A673 (cell line): ENCODE data around the gene PFKFB3.

Source experiments
- EZH2 ChIP-seq: fragments of 200-600 bp; sonication (generic); IDR thresholded peaks from 2 replicates; pipeline ENCODE4 v1.6.1; 2017; ENCODE audit warnings: borderline replicate concordance, low read depth, mild to moderate bottlenecking, mixed read lengths, antibody characterized with exemption, low read length; ENCODE audit not compliant: poor library complexity, severe bottlenecking
- TF ChIP-seq, protein P1 (sequence below): fragments of 300-800, 200-600 bp; sonication (generic); conservative IDR thresholded peaks from 2 replicates; pipeline ENCODE4 v1.5.1; 2017; ENCODE audit warnings: low read depth, mild to moderate bottlenecking, antibody characterized with exemption, low read length, moderate library complexity, mixed read lengths

DNA sequence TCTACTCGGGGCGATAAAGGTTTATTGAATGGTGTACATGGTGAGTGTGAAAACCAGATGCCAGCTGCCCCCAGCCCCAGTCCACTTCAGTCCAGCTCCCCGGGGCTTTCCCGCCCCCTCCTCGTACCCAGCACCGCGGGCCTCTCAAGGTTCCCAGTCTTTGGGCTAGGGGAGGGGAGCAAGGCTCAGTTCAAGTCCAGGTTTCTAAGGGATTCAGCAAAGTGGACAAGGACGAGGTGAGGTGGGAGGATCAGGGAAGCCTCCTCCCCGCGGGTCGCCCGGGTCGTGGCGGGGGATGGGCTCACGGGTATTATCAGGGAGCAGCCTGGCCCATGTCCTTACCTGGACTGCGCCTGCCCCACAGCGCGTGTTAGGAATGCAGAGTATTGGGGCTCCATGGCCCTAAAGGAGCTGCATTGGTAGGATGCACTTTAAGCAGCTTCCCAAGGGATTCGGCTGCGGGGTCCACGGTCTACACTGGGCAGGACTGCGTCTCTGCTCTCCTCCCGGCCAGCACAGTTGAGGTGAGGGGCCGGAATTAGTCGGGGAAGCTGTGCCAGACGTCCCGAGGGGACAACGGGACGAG lies 541 bp upstream of the PFKFB3 start:
- TF ChIP-seq, protein P1, sequence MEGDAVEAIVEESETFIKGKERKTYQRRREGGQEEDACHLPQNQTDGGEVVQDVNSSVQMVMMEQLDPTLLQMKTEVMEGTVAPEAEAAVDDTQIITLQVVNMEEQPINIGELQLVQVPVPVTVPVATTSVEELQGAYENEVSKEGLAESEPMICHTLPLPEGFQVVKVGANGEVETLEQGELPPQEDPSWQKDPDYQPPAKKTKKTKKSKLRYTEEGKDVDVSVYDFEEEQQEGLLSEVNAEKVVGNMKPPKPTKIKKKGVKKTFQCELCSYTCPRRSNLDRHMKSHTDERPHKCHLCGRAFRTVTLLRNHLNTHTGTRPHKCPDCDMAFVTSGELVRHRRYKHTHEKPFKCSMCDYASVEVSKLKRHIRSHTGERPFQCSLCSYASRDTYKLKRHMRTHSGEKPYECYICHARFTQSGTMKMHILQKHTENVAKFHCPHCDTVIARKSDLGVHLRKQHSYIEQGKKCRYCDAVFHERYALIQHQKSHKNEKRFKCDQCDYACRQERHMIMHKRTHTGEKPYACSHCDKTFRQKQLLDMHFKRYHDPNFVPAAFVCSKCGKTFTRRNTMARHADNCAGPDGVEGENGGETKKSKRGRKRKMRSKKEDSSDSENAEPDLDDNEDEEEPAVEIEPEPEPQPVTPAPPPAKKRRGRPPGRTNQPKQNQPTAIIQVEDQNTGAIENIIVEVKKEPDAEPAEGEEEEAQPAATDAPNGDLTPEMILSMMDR, result no peak
- TF ChIP-seq EZH2, result no peak
